GM19452 (cell line): ENCODE results near the gene PDE4D.

Experiments used
- ATAC-seq: cut with Tn5 transposase; IDR thresholded peaks from one replicate; pipeline ENCODE4 v1.9.1; 2021; ENCODE audit not compliant: unreplicated experiment

Gene PDE4D

GRCh38 chr5:59164041-59164830 is 729.3 kb downstream of the PDE4D start:
- ATAC-seq: no peak

GRCh38 chr5:59161221-59162105 is 732.1 kb downstream of the PDE4D start:
- ATAC-seq: no peak

DNA sequence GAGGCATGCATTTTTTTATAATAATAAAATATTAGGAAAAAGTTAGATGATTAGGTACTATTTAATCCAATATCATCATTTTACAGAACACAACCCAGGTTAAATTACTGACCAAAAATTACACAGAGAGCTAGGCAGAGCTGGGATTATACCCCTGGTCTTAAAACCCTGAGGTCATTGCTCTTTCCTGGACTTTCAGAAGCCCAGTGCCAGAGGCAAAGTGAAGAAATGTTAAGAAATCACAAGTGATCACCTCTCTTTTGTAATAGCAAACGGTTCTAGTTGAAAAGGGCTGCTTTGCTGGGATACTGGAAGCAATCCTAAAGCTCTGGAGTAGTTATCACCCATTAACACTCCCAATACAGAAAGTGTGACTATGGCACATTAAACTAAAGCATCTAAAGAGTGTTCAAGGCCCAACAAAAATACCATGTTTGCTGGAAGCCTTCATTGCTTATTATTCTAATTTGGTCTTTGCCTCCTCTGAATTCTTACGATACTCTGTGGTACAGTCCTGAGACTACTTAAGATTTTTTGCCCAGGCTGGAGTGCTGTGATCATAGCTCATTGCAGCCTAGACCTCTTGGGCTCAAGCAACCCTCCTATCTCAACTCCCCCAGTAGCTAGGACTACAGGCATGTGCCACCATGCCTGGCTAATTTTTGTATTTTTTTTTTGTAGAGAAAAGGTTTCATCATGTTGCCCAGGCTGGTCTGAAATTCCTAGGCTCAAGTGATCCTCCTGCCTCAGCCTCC is 734.7 kb downstream of the PDE4D start:
- no peak for ATAC-seq

GRCh38 chr5:59158165-59158564 is 735.4 kb downstream of the PDE4D start:
- no peak for ATAC-seq

- no peak for ATAC-seq
Observed at GRCh38 chr5:59157068-59157467, 736.5 kb downstream of the PDE4D start.

GRCh38 chr5:59152701-59153245 is 740.8 kb downstream of the PDE4D start:
- ATAC-seq: peak; percentile 61

- ATAC-seq: no peak
Observed at GRCh38 chr5:59151162-59151889, 742.2 kb downstream of the PDE4D start.

GRCh38 chr5:59149827-59150226 is 743.7 kb downstream of the PDE4D start:
- ATAC-seq: no peak

DNA sequence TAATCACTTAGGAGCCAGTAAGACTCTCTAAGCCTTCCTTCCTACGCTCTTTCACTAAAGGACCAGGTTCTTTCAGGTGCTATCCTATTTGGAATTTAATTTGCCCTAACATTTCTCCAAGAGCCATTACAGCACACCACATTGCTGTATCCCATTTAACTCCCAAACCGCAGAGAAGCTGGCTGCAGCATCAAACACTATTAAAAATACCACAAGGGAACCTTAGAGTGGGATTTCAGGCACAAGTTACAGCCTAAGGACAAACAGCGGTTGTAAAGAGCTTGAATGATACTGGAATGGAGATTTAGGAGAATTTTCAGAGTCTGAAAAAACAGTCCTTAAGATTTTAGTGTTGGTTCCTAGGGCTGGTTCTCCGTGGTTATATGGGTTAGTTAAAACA is 744.3 kb downstream of the PDE4D start:
- no peak for ATAC-seq

DNA sequence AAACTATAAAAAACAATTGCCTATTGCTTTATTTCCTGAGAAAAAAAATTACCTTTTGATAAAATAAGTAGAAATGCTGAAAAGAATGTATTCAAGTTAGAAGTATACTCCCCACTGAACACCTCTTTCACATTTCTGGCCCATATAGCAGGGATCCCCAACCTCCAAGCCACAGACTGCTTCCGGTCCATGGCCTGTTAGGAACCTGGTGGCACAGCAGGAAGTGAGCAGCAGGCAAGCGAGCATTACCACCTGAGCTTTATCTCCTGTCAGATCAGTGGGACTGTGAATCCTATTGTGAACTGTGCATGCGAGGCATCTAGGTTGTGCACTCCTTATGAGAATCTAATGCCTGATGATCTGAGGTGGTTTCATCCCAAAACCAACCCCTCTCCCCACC is 746.8 kb downstream of the PDE4D start:
- no peak for ATAC-seq

DNA sequence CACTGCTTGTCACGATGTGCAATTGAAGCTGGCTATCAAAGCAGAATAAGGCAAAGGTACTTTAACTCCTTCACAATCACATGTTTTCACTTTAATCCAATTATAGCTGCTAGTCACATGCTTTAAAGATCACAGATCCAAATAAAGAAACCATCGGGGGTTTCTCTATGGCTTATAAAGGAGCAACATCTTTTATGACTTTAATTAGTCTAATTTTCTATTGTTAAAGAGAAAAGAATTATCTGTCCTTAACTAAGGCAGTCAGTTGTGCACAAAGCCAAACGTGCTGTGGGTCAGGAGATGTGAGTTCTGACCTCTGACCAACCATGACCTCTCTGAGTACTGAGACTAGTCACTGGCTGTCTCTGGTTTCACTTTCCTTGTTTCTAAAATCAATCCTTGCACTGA is 749.6 kb downstream of the PDE4D start:
- ATAC-seq: peak; percentile 95

DNA sequence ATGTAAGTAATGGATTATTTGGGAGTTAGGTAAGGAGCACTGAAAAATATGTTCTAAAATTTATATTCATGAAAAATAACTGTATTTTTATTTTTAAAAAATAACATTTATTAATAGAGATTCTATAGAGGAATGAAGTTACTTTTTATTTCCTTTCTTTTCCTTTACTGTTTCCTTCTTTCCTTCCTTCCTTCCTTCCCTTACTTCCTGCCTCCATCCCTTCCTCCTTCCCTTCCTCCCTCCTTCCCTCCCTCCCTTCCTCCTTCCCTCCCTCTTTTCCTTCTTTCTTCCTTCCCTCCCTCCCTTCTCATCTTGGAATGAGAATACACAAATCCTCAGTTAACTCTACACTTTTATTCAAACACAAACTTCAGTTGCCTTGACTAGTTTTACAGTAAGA is 750.6 kb downstream of the PDE4D start:
- no peak for ATAC-seq

- no peak for ATAC-seq
Observed at GRCh38 chr5:59142138-59142537, 751.4 kb downstream of the PDE4D start.

- no peak for ATAC-seq
Observed at GRCh38 chr5:59140133-59140532, 753.4 kb downstream of the PDE4D start.

DNA sequence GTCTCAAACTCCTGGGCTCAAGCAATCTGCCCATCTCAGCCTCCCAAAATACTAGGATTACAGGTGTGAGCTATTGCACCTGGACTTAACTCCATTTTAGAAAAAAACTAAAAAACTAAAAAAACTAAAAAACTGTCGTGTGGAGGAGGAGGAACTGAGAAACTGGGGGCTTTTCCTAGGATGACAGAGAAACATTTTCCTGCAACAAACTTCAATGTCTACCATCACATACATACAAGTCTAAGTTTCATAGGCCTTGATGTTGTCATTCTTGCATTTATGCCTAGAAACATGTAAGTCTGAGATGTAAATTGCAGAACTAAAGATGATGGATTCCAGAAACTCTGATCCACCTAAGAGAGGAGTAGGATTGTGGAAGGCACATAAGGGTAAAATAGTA is 753.8 kb downstream of the PDE4D start:
- ATAC-seq: no peak

DNA sequence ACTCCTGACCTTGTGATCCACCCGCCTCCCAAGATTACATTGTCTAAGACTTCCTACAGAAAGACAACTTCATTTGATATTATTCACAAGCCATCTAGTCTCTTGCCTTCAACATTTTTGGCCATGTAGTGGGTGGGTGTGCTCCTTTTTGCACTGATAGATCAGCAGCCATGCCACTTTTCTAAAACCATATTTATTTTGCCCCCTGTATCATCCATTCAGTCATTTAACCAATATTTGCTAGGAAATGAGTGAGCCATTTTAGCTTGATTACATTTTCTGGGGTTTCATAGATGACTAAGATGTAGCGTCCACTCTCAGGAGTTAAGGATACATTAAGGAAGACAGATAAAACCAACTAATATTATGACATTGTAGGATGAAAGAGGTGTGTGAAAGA is 755.0 kb downstream of the PDE4D start:
- ATAC-seq: no peak

GRCh38 chr5:59137846-59138245 is 755.7 kb downstream of the PDE4D start:
- no peak for ATAC-seq

- ATAC-seq: no peak
Observed at GRCh38 chr5:59136549-59136948, 757.0 kb downstream of the PDE4D start.

DNA sequence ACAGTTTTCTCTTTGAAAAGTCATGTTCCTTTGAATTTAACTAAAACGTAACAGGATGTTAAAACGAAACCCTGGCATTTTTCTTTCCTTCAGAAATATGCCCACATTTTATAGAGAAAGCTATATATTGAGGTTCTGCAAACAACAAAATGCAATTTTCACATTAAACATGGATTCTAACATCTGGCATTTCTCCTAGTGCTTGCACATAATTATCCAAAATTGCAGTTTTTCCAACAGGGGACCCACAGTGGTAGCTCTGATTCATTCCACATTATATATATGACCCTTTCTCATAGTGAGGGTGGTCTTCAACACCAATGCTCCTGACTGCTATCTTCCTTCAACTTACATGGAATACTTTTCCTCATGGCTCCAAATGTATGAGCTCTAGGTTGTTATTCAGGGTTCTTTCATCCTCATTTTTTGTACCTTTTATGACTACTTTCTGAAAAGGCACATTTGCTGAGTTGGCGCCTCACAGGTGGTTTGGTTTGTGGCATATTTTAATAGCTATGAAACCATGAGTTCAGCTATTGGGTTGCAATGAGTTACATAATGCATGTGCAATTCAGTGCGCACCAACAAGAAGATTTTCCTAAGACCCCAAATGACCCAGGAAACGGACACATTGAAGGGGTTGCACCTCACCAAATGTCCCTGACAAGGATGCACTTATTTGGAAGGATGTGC is 758.9 kb downstream of the PDE4D start:
- ATAC-seq: no peak

DNA sequence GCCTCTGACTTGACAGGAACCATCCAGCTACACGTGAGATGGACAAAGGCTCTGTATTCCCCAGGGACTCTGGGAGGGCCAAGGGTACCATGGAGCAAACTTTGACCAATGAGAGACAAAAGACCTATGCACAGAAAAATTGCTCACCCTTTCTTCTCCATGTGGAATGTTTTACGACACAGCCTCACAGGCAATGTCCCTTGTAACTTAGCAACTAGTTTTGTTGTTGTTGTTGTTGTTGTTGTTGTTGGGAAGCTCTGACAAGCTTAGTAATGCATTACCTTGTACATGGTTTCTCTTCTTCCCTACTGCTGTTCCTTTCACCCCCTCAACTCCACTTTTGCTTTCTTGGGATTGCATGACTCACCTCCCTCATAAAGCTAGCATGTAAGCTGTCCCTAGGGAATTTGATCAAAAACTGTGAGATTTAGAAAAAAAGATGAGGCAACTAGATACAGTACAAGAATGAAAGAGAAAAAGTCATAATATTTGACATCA is 759.7 kb downstream of the PDE4D start:
- no peak for ATAC-seq
